Hepatocyte (in vitro differentiated cells): ENCODE measurements around the gene UCP2. TPM values are rescaled to one million over a fixed set of nuclear protein-coding genes. Genes with fewer than 3 reads are reported as not detected.

Experiments used
- DNase-seq: peaks from one replicate; pipeline ENCODE4 v3.0.0-alpha.2; 2016; ENCODE audit warnings: low spot score
- H2AFZ ChIP-seq: fragments of 200-600 bp; sonication (generic); 2 replicates; pipeline ENCODE4 v1.6.0; 2016; ENCODE audit warnings: antibody characterized with exemption, mild to moderate bottlenecking
- H3K27ac ChIP-seq: fragments of 200-600 bp; sonication (generic); 2 replicates; pipeline ENCODE4 v1.5.1; 2016; ENCODE audit warnings: mild to moderate bottlenecking
- H3K27me3 ChIP-seq: fragments of 200-600 bp; sonication (generic); 2 replicates; pipeline ENCODE4 v1.6.1; 2016
- H3K36me3 ChIP-seq: fragments of 200-600 bp; sonication (generic); replicated peaks from 2 replicates; pipeline ENCODE4 v1.5.1; 2016; ENCODE audit warnings: low read depth; ENCODE audit not compliant: insufficient read depth
- H3K4me1 ChIP-seq: fragments of 200-600 bp; sonication (generic); 2 replicates; pipeline ENCODE4 v1.5.1; 2016; ENCODE audit warnings: mild to moderate bottlenecking, moderate library complexity; ENCODE audit not compliant: insufficient read depth
- H3K4me2 ChIP-seq: fragments of 200-600 bp; sonication (generic); 2 replicates; pipeline ENCODE4 v1.6.0; 2016
- H3K4me3 ChIP-seq: fragments of 200-600 bp; sonication (generic); 2 replicates; pipeline ENCODE4 v1.5.1; 2016; ENCODE audit warnings: mild to moderate bottlenecking
- H3K79me2 ChIP-seq: fragments of 200-600 bp; sonication (generic); 2 replicates; pipeline ENCODE4 v1.6.0; 2017; ENCODE audit warnings: mild to moderate bottlenecking
- H3K9me2 ChIP-seq: fragments of 200-600 bp; sonication (generic); replicated peaks from 2 replicates; pipeline ENCODE4 v1.6.0; 2017; ENCODE audit warnings: mild to moderate bottlenecking; ENCODE audit not compliant: insufficient read depth
- H3K9me3 ChIP-seq: fragments of 200-600 bp; sonication (generic); 2 replicates; pipeline ENCODE4 v1.5.1; 2016; ENCODE audit warnings: low read depth, mild to moderate bottlenecking
- H4K20me1 ChIP-seq: fragments of 200-600 bp; sonication (generic); 2 replicates; pipeline ENCODE4 v1.6.0; 2016; ENCODE audit warnings: mild to moderate bottlenecking; ENCODE audit not compliant: insufficient read depth, poor library complexity, severe bottlenecking
- EZH2 ChIP-seq: fragments of 200-600 bp; sonication (generic); IDR thresholded peaks from 2 replicates; pipeline ENCODE4 v1.6.1; 2016; ENCODE audit warnings: antibody characterized with exemption, mild to moderate bottlenecking, borderline replicate concordance
- EZH2phosphoT487 ChIP-seq: fragments of 200-600 bp; sonication (generic); IDR thresholded peaks from one replicate; pipeline ENCODE4 v1.6.1; 2018; ENCODE audit warnings: antibody characterized with exemption, mild to moderate bottlenecking, low read depth, moderate library complexity; ENCODE audit not compliant: unreplicated experiment, severe bottlenecking
- WGBS: methylation state at CpG from one replicate; pipeline ENCODE4 v1.1.6; 2016; ENCODE audit warnings: low lambda C conversion rate; ENCODE audit errors: missing lambda C conversion rate; 5-methylcytosine and 5-hydroxymethylcytosine counted together
- polyA plus RNA-seq: library from polyadenylated mRNA; unstranded; fragments of >200 nt; fragmentation: Nextera tagmentation; extraction: Ambion mirVana; gene quantifications from 2 replicates; pipeline ENCODE4 v1.2.1, GENCODE V29; 2016
- total RNA-seq: library from RNA; depleted of rRNA; stranded (reverse); fragments of >200 nt; gene quantifications from 2 replicates; pipeline ENCODE4 v1.2.3, GENCODE V29; 2014
- TF ChIP-seq, protein P1 (sequence below): fragments of 200-600 bp; sonication (generic); IDR thresholded peaks from 2 replicates; pipeline ENCODE4 v1.5.1; 2016; ENCODE audit warnings: antibody characterized with exemption, mild to moderate bottlenecking; ENCODE audit not compliant: poor library complexity

The UCP2 gene
- total and polyA plus RNA-seq, 2 experiments from 2014 or later: 8.0 to 34.9 TPM

DNA sequence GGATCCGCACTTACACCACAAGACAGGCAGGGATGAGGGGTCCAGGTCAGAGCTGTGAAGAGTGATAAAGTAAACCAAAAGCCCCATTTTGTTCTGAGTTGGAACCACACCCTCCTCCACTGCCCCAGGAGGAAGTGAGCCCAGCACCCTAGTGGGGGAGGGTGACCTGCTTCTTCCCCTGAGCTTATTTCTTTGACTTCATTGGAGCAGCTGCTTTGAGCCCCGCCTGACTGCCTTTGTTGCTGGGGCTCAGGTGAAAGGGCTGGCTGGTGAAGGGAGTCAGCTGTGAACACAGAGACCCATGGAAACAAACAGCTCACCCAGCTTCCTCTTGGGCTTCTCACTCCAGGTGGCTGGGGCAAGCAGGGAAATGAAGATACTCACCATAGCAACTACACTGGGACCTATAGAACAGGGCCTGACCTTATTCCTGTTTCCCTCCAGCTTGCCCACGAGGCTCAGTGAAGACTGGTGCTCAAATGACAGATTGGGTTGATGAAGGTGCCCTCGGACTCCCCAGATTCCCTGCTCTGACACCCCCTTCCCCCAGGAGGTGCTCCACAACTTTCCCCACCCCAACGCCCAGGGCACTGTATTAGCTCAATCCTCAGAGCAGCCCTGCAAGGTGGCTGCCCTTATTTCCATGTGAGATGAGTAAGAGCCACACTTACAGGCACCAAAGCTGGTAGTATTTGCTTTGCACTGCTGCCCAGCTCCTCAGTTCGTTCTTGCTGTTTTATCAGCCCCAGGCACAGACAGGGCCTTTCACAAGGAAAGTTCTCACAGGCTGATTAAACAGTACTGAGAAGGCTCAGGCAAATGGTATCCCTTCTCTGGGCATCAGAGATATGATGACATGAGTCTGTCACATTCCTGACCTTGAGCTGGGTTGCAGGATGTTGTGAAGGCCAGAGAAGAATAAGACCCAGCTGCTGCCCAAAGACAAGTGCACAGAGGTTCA lies 2.4 kb downstream of the UCP2 start:
- Histone ChIP-seq H3K4me3 (no peak overlapping the region), H3K36me3 (no peaks in the 10 kb centered on the region), H3K27ac (peak overlapping the region; percentile 43), H3K9me2 (no peaks in the 10 kb centered on the region), H3K9me3 (no peaks in the 10 kb centered on the region), H3K4me2 (peak overlapping the region; percentile 95), H2AFZ (no peak overlapping the region), H4K20me1 (no peaks in the 10 kb centered on the region), H3K4me1 (peaks cover 6% of the 10 kb centered on the region), H3K79me2 (no peaks in the 10 kb centered on the region), H3K27me3 (no peaks in the 10 kb centered on the region)
- no peak for TF ChIP-seq EZH2
- TF ChIP-seq, protein P1, sequence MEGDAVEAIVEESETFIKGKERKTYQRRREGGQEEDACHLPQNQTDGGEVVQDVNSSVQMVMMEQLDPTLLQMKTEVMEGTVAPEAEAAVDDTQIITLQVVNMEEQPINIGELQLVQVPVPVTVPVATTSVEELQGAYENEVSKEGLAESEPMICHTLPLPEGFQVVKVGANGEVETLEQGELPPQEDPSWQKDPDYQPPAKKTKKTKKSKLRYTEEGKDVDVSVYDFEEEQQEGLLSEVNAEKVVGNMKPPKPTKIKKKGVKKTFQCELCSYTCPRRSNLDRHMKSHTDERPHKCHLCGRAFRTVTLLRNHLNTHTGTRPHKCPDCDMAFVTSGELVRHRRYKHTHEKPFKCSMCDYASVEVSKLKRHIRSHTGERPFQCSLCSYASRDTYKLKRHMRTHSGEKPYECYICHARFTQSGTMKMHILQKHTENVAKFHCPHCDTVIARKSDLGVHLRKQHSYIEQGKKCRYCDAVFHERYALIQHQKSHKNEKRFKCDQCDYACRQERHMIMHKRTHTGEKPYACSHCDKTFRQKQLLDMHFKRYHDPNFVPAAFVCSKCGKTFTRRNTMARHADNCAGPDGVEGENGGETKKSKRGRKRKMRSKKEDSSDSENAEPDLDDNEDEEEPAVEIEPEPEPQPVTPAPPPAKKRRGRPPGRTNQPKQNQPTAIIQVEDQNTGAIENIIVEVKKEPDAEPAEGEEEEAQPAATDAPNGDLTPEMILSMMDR: no peak
- no peak for TF ChIP-seq EZH2phosphoT487
- peak; percentile 48 for DNase-seq
- 79% methylated on average over 6 of the region's 6 CpGs for WGBS

DNA sequence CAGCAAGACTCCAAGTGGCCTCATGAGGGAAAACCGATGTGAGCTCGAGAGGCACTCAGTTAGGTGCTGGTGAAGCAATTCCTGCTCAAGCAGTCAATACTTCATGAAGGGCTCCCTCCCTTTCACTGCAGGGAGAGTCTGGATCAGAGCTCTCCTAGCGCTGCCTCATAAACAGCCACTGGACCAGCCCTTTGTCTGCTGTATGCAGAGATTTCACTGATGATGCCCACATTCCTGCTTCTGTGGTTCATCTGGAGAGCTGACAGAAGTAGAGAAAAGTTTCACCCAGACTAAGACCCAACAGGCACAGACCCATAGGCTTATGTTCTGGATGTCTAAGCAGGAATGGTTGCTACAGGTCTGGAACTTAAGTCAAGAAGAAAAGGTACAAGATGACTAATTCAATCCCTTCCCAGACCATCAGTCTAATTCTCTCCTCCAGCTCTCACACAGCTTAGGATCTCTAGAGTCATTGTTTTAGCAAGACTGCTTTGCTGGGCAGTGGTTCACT lies 4.0 kb downstream of the UCP2 start:
- H3K79me2 ChIP-seq: no peaks in the 10 kb centered on the region
- H3K27ac ChIP-seq: no peak overlapping the region
- no peaks in the 10 kb centered on the region for H3K9me3 ChIP-seq
- no peak overlapping the region for H2AFZ ChIP-seq
- H3K9me2 ChIP-seq: no peaks in the 10 kb centered on the region
- H3K36me3 ChIP-seq: no peaks in the 10 kb centered on the region
- peaks cover 4% of the 10 kb centered on the region for H3K4me1 ChIP-seq
- H3K4me3 ChIP-seq: no peak overlapping the region
- H3K27me3 ChIP-seq: no peaks in the 10 kb centered on the region
- 93% methylated on average over 3 of the region's 3 CpGs for WGBS
- H3K4me2 ChIP-seq: no peak overlapping the region
- DNase-seq: no peak
- TF ChIP-seq, protein P1: no peak
- TF ChIP-seq EZH2 (no peak), EZH2phosphoT487 (no peak)
- H4K20me1 ChIP-seq: no peaks in the 10 kb centered on the region

DNA sequence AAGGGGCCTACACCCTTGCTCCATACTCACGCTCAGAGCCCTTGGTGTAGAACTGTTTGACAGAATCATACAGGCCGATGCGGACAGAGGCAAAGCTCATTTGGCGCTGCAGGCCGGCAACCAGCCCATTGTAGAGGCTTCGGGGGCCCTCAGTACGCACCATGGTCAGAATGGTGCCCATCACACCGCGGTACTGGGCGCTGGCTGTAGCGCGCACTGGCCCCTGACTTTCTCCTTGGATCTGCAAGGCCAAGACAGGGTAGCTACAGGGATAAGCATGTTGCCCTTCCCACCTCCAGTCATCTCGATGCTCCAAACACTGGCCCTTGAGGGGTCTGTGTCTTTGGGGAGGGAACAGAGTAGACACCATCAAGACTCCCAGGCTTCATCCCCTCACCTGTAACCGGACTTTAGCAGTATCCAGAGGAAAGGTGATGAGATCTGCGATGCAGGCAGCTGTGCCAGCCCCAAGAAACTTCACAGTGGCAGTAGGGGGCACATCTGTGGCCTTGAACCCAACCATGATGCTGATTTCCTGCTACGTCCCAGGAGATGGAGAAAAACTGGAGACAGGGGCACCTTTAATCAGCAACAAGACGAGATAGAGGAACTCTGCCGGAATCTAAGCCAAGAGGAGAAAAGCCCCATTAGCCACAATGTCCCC lies 4.7 kb downstream of the UCP2 start:
- no peaks in the 10 kb centered on the region for H3K79me2 ChIP-seq
- H3K4me1 ChIP-seq: no peaks in the 10 kb centered on the region
- no peak for DNase-seq
- no peaks in the 10 kb centered on the region for H3K36me3 ChIP-seq
- WGBS: 99% methylated on average over 18 of the region's 18 CpGs
- H4K20me1 ChIP-seq: no peaks in the 10 kb centered on the region
- no peak overlapping the region for H3K4me2 ChIP-seq
- H3K9me3 ChIP-seq: no peaks in the 10 kb centered on the region
- H2AFZ ChIP-seq: no peak overlapping the region
- TF ChIP-seq EZH2 (no peak), EZH2phosphoT487 (no peak)
- TF ChIP-seq, protein P1: no peak
- H3K27ac ChIP-seq: no peak overlapping the region
- no peaks in the 10 kb centered on the region for H3K27me3 ChIP-seq
- no peaks in the 10 kb centered on the region for H3K9me2 ChIP-seq
- no peak overlapping the region for H3K4me3 ChIP-seq
